Activated CD4-positive, CD25-positive, alpha-beta regulatory T cell treated with anti-CD3 and anti-CD28 coated beads, Interleukin-2, amount 50 U/mL, for 72 hours (primary cell): ENCODE results near the gene PRAME.
A peak's percentile ranks its signal among the peaks of the same experiment; 100 is the strongest.

ENCODE experiments used
- DNase-seq: peaks from one replicate; pipeline ENCODE4 v3.0.0; 2021

PRAME gene

GRCh38 chr22:22579869-22580604 is 21.0 kb upstream of the PRAME start:
- DNase-seq, result no peak

DNA sequence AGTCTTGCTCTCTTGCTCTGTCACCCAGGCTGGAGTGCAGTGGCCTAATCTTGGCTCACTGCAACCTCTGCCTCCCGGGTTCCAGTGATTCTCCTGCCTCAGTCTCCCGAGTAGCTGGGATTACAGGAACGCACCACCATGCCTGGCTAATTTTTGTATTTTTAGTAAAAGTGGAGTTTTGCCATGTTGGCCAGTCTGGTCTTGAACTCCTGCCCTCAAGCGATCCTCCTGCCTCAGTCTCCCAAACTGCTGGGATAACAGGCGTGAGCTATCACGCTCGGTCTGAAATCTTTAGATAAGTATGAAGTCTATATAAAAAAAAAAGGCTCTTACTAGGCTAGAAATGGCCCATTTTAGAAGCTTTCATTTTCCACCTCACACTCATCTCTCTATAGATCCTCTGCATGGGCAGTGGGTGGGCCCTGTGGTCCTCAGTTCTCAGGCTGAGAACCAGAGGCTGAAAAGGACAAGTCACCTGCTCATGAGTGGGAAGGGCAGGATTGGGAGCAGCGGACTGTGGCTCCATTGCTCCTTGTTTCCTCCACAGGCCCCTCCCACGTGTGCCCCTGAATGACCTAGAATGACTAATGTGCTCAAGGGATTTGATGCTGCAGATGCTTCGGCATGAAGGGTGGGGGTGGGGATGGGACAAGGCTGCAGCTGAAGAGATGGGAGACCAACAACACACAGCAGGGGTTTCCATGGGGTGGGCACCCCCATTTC is 19.8 kb upstream of the PRAME start:
- no peak for DNase-seq

- no peak for DNase-seq
Observed at GRCh38 chr22:22576989-22577427, 17.9 kb upstream of the PRAME start.

- peak; percentile 44 for DNase-seq
Observed at GRCh38 chr22:22576244-22576988, 17.4 kb upstream of the PRAME start.

- no peak for DNase-seq
Observed at GRCh38 chr22:22574361-22574760, 15.3 kb upstream of the PRAME start.

DNA sequence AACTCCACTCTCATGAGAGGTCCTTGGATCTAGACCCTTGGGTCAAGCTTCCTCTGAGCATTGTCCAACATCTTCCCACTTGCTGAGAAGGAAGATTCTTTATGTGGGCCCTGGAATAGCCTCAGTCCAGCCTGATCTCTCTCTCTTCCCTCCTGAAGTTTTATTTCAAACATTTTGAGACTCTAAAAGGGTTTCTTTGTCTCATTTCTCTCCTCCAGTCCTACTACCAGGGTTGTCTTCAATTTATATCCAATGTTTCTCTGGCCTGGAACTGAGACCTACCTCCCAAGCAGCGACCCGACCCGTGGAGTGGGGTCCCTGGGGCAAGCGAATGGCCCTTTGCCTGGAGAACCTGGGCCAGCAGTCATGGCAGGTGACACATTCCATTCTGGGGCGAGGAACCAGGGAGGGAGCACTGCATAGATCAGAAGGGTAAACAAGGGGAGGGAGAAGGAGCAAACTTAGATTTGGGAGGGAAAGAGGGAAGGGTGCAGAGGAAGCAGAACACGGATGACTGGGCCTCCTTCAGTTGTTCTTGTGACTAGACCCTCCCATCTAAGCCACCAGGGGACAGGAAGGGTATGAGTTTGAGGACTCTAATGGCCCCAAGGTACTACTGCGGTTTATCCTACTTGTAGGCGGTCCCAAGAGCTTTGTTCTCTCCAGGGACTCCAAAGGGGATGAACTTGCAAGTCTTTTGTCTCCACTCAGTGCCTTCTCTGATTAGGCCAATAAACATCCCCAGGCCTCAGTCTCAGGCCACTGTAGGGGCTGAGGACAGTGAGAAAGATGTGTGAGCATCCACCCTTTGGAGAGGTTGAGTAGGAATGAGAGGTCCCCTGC is 14.2 kb upstream of the PRAME start:
- no peak for DNase-seq

- DNase-seq, result no peak
Observed at GRCh38 chr22:22571862-22572261, 12.8 kb upstream of the PRAME start.

- no peak for DNase-seq
Observed at GRCh38 chr22:22571429-22571828, 12.4 kb upstream of the PRAME start.

- no peak for DNase-seq
Observed at GRCh38 chr22:22569218-22569617, 10.2 kb upstream of the PRAME start.

- no peak for DNase-seq
Observed at GRCh38 chr22:22565981-22566380, 6.9 kb upstream of the PRAME start.

GRCh38 chr22:22558071-22558971 is 744 bp downstream of the PRAME start:
- no peak for DNase-seq

DNA sequence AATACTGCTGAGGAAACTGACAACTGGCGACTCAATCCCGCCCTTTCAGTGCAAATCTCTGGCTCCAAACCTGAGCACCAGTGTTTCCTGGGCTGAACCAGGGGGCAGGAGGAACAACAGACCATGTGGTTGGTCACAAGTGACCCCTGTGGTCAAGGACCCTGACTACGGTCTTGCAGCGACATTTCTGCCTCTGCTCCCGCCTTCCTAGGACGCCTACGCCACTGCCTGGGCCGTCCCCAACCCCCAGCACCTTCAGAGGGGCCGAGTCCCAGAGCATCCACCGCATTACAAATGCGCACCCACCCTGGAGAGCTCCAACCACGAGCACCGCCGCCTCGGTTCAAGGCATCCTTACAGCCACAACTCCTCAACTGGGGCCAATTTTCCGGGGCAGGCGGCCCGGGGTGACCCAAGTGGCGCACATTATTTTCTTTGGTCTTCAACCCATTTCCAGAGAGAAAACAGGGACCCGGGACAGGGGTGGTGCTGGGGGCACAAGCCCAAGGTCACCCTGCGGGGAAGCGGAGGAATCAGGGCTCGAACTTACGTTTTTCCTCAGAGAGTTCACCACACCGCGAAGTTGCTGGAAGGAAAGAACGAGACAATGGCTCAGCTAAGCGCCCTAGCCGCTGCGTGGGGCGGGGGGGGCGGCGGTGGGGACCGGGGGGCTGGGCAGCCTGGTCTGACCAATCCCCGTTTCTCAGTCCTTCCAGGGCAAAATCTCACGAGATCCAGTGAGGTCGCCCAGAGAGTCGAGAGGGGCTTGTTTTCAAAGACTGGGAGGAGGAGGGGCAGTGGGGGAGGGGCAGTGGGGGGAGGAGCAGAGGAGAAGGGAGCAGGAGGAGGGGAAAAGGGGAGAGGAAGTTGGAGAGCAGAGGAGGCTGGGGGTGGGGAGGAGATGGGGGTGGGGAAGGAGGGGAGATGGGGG is 1.8 kb downstream of the PRAME start:
- no peak for DNase-seq

DNA sequence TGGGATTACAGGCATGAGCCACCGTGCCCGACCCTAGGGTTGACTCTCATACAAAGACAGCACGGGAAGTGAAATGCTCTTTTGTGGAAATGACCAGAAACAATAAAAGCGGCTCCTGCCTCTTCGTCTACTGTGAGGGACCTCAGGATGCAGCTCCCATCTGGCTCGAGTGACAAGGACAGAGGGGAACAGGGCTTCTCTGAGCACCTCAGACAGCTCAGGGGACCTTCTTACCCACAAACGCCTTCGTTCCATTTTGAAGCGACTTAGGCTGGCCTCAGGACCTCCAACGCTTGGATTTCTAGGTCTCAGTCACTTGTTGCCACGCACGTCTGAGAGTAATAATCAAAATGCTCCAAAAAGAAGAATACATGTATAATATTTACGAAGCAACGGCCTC is 2.5 kb downstream of the PRAME start:
- DNase-seq, result no peak

DNA sequence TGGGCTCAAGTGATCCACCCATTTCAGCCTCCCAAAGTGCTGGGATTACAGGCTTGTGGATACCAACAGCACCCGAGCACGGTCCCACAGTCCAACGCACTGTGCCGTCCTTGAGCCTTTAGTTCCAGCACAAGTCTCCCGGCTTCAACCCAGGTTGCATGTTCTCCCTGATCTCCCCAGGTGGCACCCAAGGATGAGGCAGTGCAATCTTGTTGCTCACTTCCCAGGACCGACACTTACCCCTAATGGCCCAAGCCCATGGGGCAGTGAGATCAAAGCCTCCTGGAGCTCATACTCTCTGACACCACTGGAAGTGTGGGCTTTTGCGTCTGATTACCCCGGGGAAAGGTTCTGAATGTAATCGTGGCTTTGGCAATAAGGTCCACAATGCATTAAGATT is 3.5 kb downstream of the PRAME start:
- DNase-seq, result no peak

DNA sequence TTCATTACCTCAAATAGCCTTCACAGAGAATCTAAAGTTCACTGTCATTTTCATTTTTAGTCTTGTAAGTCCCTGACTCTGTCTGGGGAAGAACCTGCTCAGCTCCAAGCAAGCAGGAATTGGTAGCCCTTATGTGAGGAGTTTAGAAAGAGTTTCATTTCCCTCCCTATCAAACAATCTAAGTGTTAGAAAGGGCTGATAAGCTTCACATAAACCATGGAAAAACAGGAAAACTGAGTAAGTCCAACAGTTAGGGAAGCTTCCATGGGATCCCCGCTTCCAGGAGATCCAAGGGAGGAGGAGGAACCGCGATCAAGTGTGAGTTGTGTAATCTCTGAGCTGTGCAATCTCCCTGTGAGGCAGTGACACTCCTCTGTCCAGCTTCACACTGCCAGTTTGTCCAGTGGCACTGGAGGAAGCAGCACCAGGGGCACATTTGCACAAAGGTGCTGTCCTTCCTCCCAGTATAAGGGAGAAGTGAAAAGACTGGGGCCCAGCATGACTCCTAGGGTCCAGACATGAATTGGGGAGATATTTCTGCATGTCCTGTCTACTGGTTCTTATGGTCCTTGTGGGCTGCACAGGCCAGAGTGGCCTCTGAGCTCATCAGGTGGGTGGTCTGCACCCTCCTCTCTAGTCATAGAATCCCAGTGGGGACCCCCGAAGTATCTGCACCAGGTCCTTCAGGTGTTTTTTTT is 4.3 kb downstream of the PRAME start:
- no peak for DNase-seq

DNA sequence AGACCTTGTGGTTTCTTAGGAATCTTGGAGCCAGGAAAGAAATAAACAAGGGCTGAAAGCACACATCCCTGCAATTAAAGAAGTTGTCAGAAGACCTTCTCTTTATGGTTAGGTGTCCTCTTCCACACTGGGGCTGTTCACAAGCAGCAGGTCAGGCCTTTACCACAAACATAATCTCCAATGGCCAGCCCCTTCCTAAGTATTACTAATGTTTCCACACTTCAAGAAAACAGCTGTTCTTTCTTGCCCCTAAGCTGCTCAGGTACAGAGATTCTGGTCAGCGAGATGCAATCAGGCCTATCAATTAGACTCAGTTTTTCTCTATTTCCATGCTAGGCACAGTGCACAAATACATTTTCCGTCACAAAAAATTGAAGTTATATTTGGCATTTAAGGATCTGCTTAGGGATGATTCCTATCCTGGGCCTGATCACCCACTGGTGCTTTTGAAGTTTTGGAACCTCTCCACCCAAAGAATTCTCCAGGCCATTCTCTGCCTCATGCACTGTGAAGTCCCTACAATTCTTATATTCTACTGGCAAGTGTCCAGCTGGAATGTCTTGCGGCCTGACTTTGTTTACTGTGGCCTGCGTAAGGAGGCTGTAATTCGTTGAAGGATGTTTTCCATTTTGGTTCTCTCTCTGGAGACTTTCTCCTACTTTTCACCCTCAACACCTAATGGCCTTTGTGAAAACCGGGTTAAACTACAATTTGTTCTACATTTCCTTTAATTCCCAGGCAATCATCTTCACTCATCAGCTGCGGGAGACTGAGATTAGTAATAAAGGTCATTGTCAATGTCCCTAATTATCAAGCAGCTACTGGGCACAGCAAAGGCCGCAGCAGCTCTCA is 5.1 kb downstream of the PRAME start:
- DNase-seq, result no peak

DNA sequence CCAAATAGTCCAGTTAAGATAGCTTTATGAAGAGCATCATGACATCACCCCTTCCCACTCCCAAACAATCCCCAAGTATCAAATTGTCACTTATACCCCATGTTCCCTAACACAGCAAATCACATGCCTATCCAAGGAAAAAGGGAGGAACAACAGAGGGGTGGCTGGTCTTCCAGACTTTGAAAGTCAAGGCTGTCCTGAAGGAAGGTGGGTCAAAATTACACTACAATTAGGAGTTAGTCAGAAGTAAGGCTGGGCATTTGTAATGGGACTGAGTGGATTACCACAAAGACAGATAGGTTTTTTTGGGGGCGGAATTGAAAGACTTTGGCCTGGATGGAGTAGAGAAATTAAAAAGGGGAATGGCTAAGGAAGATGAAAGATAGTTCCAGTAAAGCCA is 5.9 kb downstream of the PRAME start:
- no peak for DNase-seq

- no peak for DNase-seq
Observed at GRCh38 chr22:22552630-22553029, 6.4 kb downstream of the PRAME start.
